ENCODE measurements around the gene KCNH6. TPM values are rescaled to one million over a fixed set of nuclear protein-coding genes. Genes with fewer than 3 reads are reported as not detected.

KCNH6 gene
- total RNA-seq, 4 donors from 2014 or later = not detected

DNA sequence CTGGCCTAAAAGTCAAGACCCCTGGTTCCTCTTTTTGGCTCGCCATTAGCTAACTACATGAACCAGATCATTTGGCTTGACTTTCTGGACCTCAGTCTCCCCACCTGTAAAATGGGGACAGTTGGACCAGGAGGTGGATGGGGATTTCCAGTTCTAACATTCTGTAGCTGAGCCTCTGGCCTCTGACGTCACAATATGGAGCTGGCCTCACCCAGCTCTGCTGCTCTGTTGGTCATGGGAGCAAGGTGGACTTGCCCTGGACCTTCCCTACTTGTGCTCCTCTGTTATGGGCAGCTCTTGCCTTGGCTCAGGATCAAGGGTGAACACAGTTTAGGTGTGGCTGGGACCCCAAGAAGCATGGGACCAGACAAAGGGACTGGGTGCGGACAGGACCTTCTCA is 16.5 kb upstream of the KCNH6 start:
- WGBS = 100% methylated on average over 3 of the region's 3 CpGs
- TF ChIP-seq, protein P1, sequence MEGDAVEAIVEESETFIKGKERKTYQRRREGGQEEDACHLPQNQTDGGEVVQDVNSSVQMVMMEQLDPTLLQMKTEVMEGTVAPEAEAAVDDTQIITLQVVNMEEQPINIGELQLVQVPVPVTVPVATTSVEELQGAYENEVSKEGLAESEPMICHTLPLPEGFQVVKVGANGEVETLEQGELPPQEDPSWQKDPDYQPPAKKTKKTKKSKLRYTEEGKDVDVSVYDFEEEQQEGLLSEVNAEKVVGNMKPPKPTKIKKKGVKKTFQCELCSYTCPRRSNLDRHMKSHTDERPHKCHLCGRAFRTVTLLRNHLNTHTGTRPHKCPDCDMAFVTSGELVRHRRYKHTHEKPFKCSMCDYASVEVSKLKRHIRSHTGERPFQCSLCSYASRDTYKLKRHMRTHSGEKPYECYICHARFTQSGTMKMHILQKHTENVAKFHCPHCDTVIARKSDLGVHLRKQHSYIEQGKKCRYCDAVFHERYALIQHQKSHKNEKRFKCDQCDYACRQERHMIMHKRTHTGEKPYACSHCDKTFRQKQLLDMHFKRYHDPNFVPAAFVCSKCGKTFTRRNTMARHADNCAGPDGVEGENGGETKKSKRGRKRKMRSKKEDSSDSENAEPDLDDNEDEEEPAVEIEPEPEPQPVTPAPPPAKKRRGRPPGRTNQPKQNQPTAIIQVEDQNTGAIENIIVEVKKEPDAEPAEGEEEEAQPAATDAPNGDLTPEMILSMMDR (IDR thresholded peaks at IDR 0.05) = no peak
- TF ChIP-seq EP300 (IDR thresholded peaks at IDR 0.05) (no peak), POLR2AphosphoS5 (IDR thresholded peaks at IDR 0.05) (no peak), POLR2A (IDR thresholded peaks at IDR 0.05; ENCODE audit: low read depth) (no peak)
- DNase-seq (ENCODE audit: extremely low spot score) = no peak
- no peaks in the 10 kb centered on the region for H3K4me1 ChIP-seq
- peaks cover 0 to 55% (median 0%) of the 10 kb centered on the region in 4 donors for H3K27me3 ChIP-seq
- intact Hi-C loops (cut with DNase I) = no loop called here
- H3K4me3 ChIP-seq = no peak overlapping the region
- H3K27ac ChIP-seq (replicated peaks in 1 of 4) = no peak overlapping the region
- H3K36me3 ChIP-seq = no peaks in the 10 kb centered on the region
- H3K9me3 ChIP-seq = no peaks in the 10 kb centered on the region

DNA sequence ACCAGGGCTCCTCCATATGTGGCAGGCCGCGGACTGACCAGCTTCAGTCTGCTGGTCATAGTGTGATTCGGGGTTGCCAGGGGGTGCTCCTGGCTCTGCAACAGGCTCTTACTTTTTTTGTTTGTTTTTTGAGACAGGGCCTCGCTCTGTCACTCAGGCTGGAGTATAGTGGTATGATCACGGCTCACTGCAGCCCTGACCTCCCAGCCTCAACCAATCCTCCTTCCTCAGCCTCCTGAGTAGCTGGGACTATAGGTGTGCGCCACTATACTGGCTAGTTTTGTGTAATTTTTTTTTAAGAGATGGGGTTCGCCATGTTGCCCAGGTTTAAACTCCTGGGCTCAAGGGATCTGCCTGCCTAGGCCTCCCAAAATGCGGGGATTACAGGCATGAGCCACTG is 11.8 kb upstream of the KCNH6 start:
- Histone ChIP-seq H3K4me3 (no peak overlapping the region), H3K9me3 (no peaks in the 10 kb centered on the region), H3K27me3 (peaks cover 0 to 28% (median 0%) of the 10 kb centered on the region in 4 donors), H3K36me3 (no peaks in the 10 kb centered on the region), H3K4me1 (no peaks in the 10 kb centered on the region), H3K27ac (replicated peaks in 1 of 4) (no peak overlapping the region)
- 93% methylated on average over 5 of the region's 8 CpGs for WGBS
- TF ChIP-seq, protein P1 (IDR thresholded peaks at IDR 0.05) = no peak
- TF ChIP-seq EP300 (IDR thresholded peaks at IDR 0.05) (no peak), POLR2A (IDR thresholded peaks at IDR 0.05; ENCODE audit: low read depth) (no peak), POLR2AphosphoS5 (IDR thresholded peaks at IDR 0.05) (no peak)
- DNase-seq (ENCODE audit: extremely low spot score) = no peak
- intact Hi-C loops (cut with DNase I) = no loop called here

DNA sequence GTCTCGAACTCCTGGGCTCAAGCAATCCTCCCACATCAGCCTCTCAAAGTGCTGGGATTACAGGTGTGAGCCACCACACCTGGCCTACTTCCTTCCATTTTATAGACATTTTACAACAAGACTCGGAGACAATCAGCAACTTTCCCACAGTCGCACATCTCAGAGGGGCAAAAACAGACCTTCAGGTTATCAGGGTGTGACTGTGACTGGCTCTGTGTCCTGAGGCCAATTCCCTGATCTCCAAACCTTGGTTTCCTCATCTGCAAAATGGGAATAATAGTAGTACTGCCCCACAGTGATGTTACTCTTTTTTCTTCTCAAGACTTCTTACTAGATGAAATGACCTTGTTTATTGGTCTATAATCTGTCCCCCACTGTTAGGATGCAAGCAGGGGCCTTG is 10.8 kb upstream of the KCNH6 start:
- Histone ChIP-seq H3K4me1 (no peaks in the 10 kb centered on the region), H3K27me3 (peaks cover 0 to 18% (median 0%) of the 10 kb centered on the region in 4 donors), H3K9me3 (no peaks in the 10 kb centered on the region), H3K36me3 (no peaks in the 10 kb centered on the region), H3K4me3 (no peak overlapping the region), H3K27ac (replicated peaks in 1 of 4) (no peak overlapping the region)
- intact Hi-C loops (cut with DNase I) = no loop called here
- 92% methylated on average over 3 of the region's 3 CpGs for WGBS
- no peak for DNase-seq (ENCODE audit: extremely low spot score)
- TF ChIP-seq EP300 (IDR thresholded peaks at IDR 0.05) (no peak), POLR2A (IDR thresholded peaks at IDR 0.05; ENCODE audit: low read depth) (no peak), POLR2AphosphoS5 (IDR thresholded peaks at IDR 0.05) (no peak)
- TF ChIP-seq, protein P1 (IDR thresholded peaks at IDR 0.05) = no peak

DNA sequence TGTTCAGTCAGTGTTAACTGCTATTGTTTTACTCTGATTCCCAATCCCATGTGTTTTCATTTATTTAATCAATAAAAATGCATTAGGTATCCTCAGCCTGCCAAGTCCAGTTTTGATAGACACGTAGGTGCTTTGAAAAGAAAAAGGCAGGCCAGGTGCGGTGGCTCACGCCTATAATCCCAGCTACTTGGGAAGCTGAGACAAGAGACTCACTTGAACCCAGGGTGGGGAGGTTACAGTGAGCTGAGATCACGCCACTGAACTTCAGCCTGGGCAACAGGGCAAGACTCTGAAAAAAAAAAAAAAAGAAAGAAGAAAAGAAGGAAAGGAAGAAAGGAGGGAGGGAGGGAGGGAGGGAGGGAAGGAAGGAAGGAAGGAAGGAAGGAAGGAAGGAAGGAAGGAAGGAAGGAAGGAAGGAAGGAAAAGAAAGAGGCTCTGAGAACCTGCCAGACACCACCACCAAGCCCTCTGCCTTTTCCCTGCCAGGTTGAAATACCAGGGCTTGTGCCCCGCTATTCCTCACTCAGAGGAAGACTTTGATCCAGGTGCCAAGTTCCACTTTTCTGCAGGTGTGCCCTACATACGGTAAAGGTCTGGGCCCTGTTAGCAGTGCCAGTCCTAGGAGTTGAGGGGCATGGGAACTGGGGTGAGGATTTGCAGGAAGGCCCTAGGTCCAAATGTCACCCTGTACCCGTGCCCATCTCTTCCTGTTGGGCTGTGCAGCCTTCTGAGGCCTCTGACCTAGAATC is 10.1 kb upstream of the KCNH6 start:
- DNase-seq (ENCODE audit: extremely low spot score) = no peak
- 77% methylated on average over 6 of the region's 7 CpGs for WGBS
- Histone ChIP-seq H3K4me3 (no peak overlapping the region), H3K27ac (replicated peaks in 1 of 4) (no peak overlapping the region), H3K36me3 (no peaks in the 10 kb centered on the region), H3K9me3 (no peaks in the 10 kb centered on the region), H3K4me1 (no peaks in the 10 kb centered on the region), H3K27me3 (peaks cover 0 to 16% (median 0%) of the 10 kb centered on the region in 4 donors)
- no peak for TF ChIP-seq POLR2A (IDR thresholded peaks at IDR 0.05; ENCODE audit: low read depth)
- no peak for TF ChIP-seq EP300 (IDR thresholded peaks at IDR 0.05)
- TF ChIP-seq, protein P1 (IDR thresholded peaks at IDR 0.05) = no peak
- TF ChIP-seq POLR2AphosphoS5 (IDR thresholded peaks at IDR 0.05) = no peak
- intact Hi-C loops (cut with DNase I) = no loop called here

Measured in esophagus muscularis mucosa (tissue), 4 donors.